HG02571 (cell line): ENCODE data around the gene DYSF.

Experiments used
- ATAC-seq: cut with Tn5 transposase; IDR thresholded peaks from one replicate; pipeline ENCODE4 v1.9.1; 2021; ENCODE audit warnings: mild to moderate bottlenecking, moderate library complexity; ENCODE audit not compliant: unreplicated experiment

Gene DYSF

GRCh38 chr2:71611247-71611646 lies 157.9 kb downstream of the DYSF start:
- no peak for ATAC-seq

DNA sequence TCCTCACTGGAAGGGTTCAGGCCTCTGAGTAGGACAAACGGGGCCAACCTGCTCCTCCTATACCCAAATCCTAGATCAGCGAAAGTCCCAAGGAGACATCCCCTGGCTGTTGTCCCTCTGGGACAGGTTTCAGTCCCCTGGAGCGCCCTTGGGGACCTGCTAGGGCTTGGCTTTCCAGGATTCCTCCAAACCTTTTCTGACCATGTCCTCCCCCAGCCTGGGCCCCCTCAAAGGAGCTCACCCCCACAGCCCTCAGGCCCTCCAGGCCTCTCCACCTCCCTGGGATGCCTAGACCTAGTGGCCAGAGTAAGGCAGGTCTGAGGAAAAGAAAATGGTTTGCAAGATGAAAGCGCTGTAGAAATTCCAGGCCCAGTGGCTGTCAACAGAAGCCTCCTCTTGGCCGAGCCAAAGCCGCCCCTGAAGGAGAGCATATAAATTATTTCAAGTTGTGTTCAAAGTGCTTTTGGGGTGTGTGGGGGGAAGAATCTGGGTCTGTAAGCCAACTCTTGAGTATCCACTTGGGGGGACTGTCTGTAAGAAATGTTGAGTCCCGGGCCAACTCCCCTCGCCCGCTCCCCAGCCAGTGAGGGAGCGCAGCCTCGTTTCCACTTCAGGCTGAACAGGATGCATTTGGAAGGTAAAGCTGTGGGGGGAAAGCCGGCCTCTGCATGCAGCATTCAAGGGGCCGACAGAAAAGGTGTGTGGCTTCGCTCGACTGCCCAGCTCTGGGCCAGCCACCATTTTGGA lies 158.6 kb downstream of the DYSF start:
- no peak for ATAC-seq

- no peak for ATAC-seq
Observed at GRCh38 chr2:71612581-71613402, 159.4 kb downstream of the DYSF start.

- no peak for ATAC-seq
Observed at GRCh38 chr2:71613403-71613952, 160.1 kb downstream of the DYSF start.

- no peak for ATAC-seq
Observed at GRCh38 chr2:71613953-71614925, 160.9 kb downstream of the DYSF start.

- no peak for ATAC-seq
Observed at GRCh38 chr2:71614976-71615766, 161.8 kb downstream of the DYSF start.

GRCh38 chr2:71615767-71616730 lies 162.7 kb downstream of the DYSF start:
- no peak for ATAC-seq

- ATAC-seq: no peak
Observed at GRCh38 chr2:71617266-71617665, 163.9 kb downstream of the DYSF start.

GRCh38 chr2:71618327-71619113 lies 165.2 kb downstream of the DYSF start:
- ATAC-seq: no peak

DNA sequence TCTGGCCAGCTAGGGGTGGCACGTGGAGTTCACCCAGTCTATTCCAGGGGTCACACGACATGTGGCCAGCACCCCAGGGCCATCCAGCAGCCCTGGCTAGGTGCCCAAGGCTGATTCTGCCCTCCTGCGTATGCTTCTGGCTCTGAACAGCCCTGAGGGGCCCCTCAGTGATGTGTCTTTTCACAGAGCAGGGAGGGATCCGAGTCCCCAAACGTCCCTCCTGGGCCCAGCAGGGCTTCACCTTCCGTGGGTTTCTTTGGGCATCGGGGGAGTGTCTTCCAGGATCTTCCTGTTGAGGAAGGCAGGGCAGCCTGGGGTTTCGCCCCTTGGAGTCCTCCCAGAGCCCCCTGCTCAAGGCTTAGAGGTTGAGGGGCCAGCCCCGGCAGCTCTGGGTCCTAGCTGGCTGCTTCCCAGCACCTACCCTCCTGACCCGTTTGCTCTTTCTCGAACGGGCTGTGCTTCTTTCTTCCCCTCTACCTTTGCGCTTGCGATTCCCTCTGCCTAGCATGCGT lies 165.9 kb downstream of the DYSF start:
- ATAC-seq: no peak

- ATAC-seq: no peak
Observed at GRCh38 chr2:71620116-71620515, 166.8 kb downstream of the DYSF start.

GRCh38 chr2:71620851-71621251 lies 167.5 kb downstream of the DYSF start:
- ATAC-seq: no peak

DNA sequence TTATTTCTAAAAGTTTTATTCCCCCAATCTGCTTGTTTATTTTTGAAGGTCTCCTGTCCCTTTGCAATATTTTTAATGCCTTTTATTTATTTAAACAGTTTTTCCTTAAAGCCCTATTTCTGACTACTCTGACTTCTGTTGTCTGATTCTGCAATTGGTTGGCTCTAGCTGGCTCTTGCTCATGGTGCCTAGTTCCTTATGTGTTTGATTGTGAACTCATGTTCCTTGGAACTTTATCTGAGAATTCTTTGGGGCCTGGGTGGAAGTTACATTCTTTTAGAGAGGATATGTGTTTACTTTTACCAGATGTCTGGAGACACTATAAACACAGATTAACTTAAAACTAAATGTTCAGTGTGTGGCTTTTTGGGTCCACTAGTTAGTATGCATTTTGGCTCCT lies 175.9 kb downstream of the DYSF start:
- no peak for ATAC-seq

DNA sequence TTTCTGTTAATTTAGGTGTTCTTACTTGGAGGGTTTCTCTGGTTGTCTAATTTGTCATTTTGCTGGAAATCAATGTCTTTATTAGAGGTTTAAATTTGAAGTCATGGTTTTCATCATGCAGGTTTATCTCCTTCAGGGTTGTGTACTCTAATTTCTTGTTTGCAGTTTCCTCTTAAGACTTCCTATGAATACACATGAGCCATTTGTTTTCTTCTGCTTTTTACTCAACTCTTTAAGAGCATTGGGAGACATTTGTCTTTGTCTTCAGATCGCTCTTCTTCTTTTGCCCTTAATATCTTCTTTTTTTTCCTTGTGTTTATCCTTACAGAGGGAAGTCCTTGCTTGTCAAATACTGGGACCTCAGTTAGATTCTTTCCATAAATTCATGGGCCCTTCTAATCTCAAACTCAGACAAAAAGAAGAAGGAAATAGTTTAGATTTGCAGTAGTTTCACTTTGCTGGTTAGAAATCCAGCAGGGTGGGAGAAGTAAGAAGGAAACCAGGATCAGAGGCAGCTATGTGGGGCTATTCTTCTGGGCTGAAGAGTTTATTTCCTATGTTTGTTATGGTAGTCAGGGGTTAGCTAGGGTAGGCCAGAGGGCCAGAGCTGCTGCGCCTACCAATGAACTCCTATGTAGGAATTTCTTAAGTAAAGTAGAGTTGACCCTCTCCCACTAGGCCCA lies 176.6 kb downstream of the DYSF start:
- no peak for ATAC-seq

DNA sequence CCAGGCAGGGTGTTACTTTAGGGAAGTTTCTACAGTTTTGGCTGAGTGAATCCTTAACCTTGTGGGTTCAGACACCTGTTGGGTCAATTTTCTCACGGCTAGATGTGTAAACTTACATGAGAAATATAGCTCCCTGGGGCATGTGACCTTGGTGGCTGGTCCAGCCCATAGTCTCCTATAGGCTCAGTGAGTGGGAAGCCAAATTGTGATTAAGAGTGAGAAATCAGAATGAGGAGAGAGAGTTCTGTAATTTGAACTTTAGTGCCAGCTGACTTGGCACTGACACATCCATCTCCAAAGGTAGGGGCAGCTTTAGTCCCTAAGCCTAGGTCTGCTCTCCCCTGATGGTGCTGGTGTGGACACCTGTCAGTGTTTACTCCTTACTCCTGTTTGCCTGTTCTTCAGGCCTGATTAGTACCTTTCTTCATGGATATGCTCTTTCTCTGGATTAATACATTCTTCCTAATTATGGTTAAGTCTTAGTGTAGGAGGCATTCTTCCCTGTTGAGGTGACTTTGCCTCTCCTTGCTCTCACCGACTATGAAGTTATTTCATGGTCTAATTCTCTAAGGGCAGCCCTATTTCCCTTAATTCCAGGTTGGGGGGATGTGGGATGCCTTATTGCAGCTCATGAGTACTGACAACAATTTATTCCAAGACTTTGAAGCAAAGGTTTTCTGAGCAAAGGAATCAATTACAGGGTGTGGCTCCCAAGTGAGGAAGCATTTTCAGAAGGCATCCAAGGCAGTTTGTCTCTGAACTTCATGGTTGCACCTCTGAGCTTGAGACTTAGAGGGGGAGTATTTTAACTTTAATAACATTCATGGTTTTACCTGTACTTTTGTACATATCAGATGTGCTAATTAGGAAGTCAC lies 177.3 kb downstream of the DYSF start:
- ATAC-seq: no peak

GRCh38 chr2:71631411-71631931 lies 178.1 kb downstream of the DYSF start:
- ATAC-seq: no peak
